ENCODE results near the gene KIAA0586. TPM values are rescaled to one million over a fixed set of nuclear protein-coding genes. Genes with fewer than 3 reads are reported as not detected.

The KIAA0586 gene
- total and polyA plus RNA-seq, 2 donors (not counting 3 experiments of a cell fraction or from before 2014, with no cell fraction given) = 7.4 to 25.9 TPM

DNA sequence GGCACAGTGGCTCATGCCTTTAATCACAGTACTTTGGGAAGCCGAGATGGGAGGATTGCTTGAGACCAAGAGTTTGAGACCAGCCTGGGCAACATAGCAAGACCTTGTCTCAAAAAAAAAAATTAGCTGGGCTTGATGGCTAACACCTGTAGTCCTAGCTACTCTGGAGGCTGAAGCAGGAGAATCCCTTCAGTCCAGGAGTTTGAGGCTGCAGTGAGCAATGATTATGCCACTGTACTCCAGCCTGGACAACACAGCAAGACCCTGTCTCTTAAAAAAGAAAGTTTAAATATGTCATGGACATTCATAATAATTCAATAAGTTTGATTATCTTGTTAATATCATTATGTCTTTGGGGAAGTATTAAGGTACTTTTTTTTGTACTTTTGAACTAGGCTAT, 38.9 kb downstream of the KIAA0586 start:
- BruUV-seq (replicated peaks) = no TSS peak

More for the DNA sequence above, 38.9 kb downstream of the KIAA0586 start:
- no peak overlapping the region for H3K4me2 ChIP-seq (ENCODE audit: insufficient read depth, low read length)
- no peaks in the 10 kb centered on the region for H4K20me1 ChIP-seq (replicated peaks; ENCODE audit: control insufficient read depth, extremely low read depth, insufficient read depth, low read length)
- H3K27me3 ChIP-seq (ENCODE audit: control insufficient read depth in 2 of 2, insufficient read depth in 2 of 2, low read length in 2 of 2) = no peaks in the 10 kb centered on the region
- dilution Hi-C loops (cut with MboI; ENCODE audit: extremely low pct_ligation_motif_present, low sequenced_read_pairs) (no loop called here), intact Hi-C loops (cut with micrococcal nuclease) (no loop called here)
- CTCF ChIA-PET = no interaction called here
- H3K9ac ChIP-seq (replicated peaks; ENCODE audit: extremely low read depth, insufficient read depth, low read length) = no peak overlapping the region
- TF ChIP-seq, protein P1, sequence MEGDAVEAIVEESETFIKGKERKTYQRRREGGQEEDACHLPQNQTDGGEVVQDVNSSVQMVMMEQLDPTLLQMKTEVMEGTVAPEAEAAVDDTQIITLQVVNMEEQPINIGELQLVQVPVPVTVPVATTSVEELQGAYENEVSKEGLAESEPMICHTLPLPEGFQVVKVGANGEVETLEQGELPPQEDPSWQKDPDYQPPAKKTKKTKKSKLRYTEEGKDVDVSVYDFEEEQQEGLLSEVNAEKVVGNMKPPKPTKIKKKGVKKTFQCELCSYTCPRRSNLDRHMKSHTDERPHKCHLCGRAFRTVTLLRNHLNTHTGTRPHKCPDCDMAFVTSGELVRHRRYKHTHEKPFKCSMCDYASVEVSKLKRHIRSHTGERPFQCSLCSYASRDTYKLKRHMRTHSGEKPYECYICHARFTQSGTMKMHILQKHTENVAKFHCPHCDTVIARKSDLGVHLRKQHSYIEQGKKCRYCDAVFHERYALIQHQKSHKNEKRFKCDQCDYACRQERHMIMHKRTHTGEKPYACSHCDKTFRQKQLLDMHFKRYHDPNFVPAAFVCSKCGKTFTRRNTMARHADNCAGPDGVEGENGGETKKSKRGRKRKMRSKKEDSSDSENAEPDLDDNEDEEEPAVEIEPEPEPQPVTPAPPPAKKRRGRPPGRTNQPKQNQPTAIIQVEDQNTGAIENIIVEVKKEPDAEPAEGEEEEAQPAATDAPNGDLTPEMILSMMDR (IDR thresholded peaks at IDR 0.05; ENCODE audit: extremely low read depth in 1 of 2, insufficient read depth in 1 of 2, low read depth in 1 of 2, low read length in 2 of 2) = no peak
- TF ChIP-seq FOS (IDR thresholded peaks at IDR 0.05; ENCODE audit: borderline replicate concordance, insufficient read depth, low read length) (no peak), POLR2A (IDR thresholded peaks at IDR 0.05; ENCODE audit: low read depth, low read length) (no peak), MYC (IDR thresholded peaks at IDR 0.05; ENCODE audit: low read depth, low read length) (no peak), EZH2 (IDR thresholded peaks at IDR 0.05; ENCODE audit: borderline replicate concordance, low read depth, low read length, severe bottlenecking) (no peak), GATA2 (IDR thresholded peaks at IDR 0.05; ENCODE audit: insufficient read depth, insufficient read length, low read depth, low read length) (no peak), POLR2AphosphoS5 (IDR thresholded peaks at IDR 0.05; ENCODE audit: insufficient read depth, low read depth, low read length) (no peak), JUN (IDR thresholded peaks at IDR 0.05; ENCODE audit: borderline replicate concordance, insufficient read depth, insufficient read length, low read depth) (no peak)
- TF ChIP-seq, protein P2, sequence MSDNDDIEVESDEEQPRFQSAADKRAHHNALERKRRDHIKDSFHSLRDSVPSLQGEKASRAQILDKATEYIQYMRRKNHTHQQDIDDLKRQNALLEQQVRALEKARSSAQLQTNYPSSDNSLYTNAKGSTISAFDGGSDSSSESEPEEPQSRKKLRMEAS (IDR thresholded peaks at IDR 0.05; ENCODE audit: insufficient read depth, insufficient read length) = no peak
- H3K4me3 ChIP-seq (replicated peaks in 1 of 3; ENCODE audit: insufficient read depth in 1 of 3, low read depth in 1 of 3, low read length in 3 of 3) = no peak overlapping the region
- H3K4me1 ChIP-seq (ENCODE audit: control insufficient read depth, extremely low read depth, insufficient read depth, low read length) = no peaks in the 10 kb centered on the region
- POLR2A ChIA-PET = no interaction called here
- DNase-seq (ENCODE audit: low read depth, low spot score) = no peak
- peaks cover 6 to 10% of the 10 kb centered on the region in 2 experiments for H3K36me3 ChIP-seq (ENCODE audit: control insufficient read depth in 2 of 2, extremely low read depth in 1 of 2, insufficient read depth in 2 of 2, low read length in 2 of 2)
- H2AFZ ChIP-seq (ENCODE audit: low read depth, low read length) = no peak overlapping the region
- no peak for FAIRE-seq
- no peaks in the 10 kb centered on the region for H3K9me1 ChIP-seq (replicated peaks; ENCODE audit: control insufficient read depth, extremely low read depth, insufficient read depth, low read length)
- H3K79me2 ChIP-seq (ENCODE audit: control insufficient read depth, insufficient read depth, low read length) = no peaks in the 10 kb centered on the region
- no peaks in the 10 kb centered on the region for H3K9me3 ChIP-seq (replicated peaks; ENCODE audit: control insufficient read depth, insufficient read depth, low read length)
- no peak overlapping the region for H3K27ac ChIP-seq (ENCODE audit: insufficient read depth, low read depth, low read length)
